Transverse colon (tissue), 4 donors: Measurements from ENCODE around the gene BRF1.

ENCODE experiments used
- CTCF ChIP-seq, 5 experiments: fragments of 200-600 bp in 3 of 5; fragments of 450-650 bp in 2 of 5; sonication (generic) in 3 of 5; IDR thresholded peaks; 1 replicate in 2 of 5; 2 replicates in 3 of 5; pipeline ENCODE4 v1.5.1; 2016 to 2017; ENCODE audit warnings: antibody characterized with exemption in 5 of 5, inconsistent platforms in 3 of 5, mild to moderate bottlenecking in 2 of 5, moderate library complexity in 1 of 5
- POLR2A ChIP-seq: fragments of 450-650 bp; IDR thresholded peaks from one replicate; pipeline ENCODE4 v1.6.1; 2016; ENCODE audit warnings: antibody characterized with exemption, mild to moderate bottlenecking, moderate library complexity
- POLR2AphosphoS5 ChIP-seq, 3 donors: sonication (generic); formaldehyde crosslinking; IDR thresholded peaks; one replicate each; pipeline ENCODE4 v1.6.1; 2016; ENCODE audit warnings: antibody characterized with exemption in 3 of 3

GRCh38 chr14:105192866-105193731, 107.7 kb downstream of the BRF1 start:
- TF ChIP-seq POLR2A (no peak), CTCF (IDR thresholded peaks at IDR 0.05) (no peak), POLR2AphosphoS5 (IDR thresholded peaks at IDR 0.05) (no peak)
